DND-41 (cell line): ENCODE measurements around the gene PELI2.

Source experiments
- CTCF ChIP-seq: IDR thresholded peaks from 2 replicates; pipeline ENCODE4 v1.5.1; 2012; ENCODE audit warnings: borderline replicate concordance, low read length, moderate library complexity, mild to moderate bottlenecking; ENCODE audit not compliant: poor library complexity, severe bottlenecking; ENCODE audit errors: extremely low read depth
- EZH2 ChIP-seq: IDR thresholded peaks from 3 replicates; pipeline ENCODE4 v1.6.1; 2012; ENCODE audit warnings: borderline replicate concordance, low read depth, mild to moderate bottlenecking, moderate library complexity, low read length, inconsistent platforms; ENCODE audit not compliant: severe bottlenecking

- TF ChIP-seq CTCF (peak; percentile 63), EZH2 (no peak)
Observed at GRCh38 chr14:56150645-56151345, 32.6 kb downstream of the PELI2 start.
